ENCODE data around the gene ACCS.

ACCS gene

GRCh38 chr11:44043157-44043556 is 22.9 kb upstream of the ACCS start:
- DNase-seq (ENCODE audit: low read depth) = no peak
- TF ChIP-seq CTCF (conservative IDR thresholded peaks at IDR 0.05; ENCODE audit: low read depth, low read length) = no peak
- no peak overlapping the region for H3K4me3 ChIP-seq (ENCODE audit: low read length)

- no peak for TF ChIP-seq CTCF (conservative IDR thresholded peaks at IDR 0.05; ENCODE audit: low read depth, low read length)
- no peak for DNase-seq (ENCODE audit: low read depth)
- H3K4me3 ChIP-seq (ENCODE audit: low read length) = no peak overlapping the region
Measured at GRCh38 chr11:44046182-44046581, 19.9 kb upstream of the ACCS start.

- H3K4me3 ChIP-seq (ENCODE audit: low read length) = no peak overlapping the region
- no peak for TF ChIP-seq CTCF (conservative IDR thresholded peaks at IDR 0.05; ENCODE audit: low read depth, low read length)
- DNase-seq (ENCODE audit: low read depth) = no peak
Measured at GRCh38 chr11:44047298-44047697, 18.8 kb upstream of the ACCS start.

- DNase-seq (ENCODE audit: low read depth) = no peak
- TF ChIP-seq CTCF (conservative IDR thresholded peaks at IDR 0.05; ENCODE audit: low read depth, low read length) = no peak
- H3K4me3 ChIP-seq (ENCODE audit: low read length) = no peak within 1 kb of the TSS
Measured at GRCh38 chr11:44047931-44048431, 18.1 kb upstream of the ACCS start, which contains the start of gene ACCSL. Gene ACCSL, plus strand, starts transcription at chr11:44047981. Its CDS starts 56 bp downstream, at chr11:44048037.

GRCh38 chr11:44049832-44050231 is 16.2 kb upstream of the ACCS start:
- no peak for DNase-seq (ENCODE audit: low read depth)
- H3K4me3 ChIP-seq (ENCODE audit: low read length) = no peak overlapping the region
- no peak for TF ChIP-seq CTCF (conservative IDR thresholded peaks at IDR 0.05; ENCODE audit: low read depth, low read length)

GRCh38 chr11:44051171-44051570 is 14.9 kb upstream of the ACCS start:
- no peak overlapping the region for H3K4me3 ChIP-seq (ENCODE audit: low read length)
- no peak for DNase-seq (ENCODE audit: low read depth)
- no peak for TF ChIP-seq CTCF (conservative IDR thresholded peaks at IDR 0.05; ENCODE audit: low read depth, low read length)

- no peak overlapping the region for H3K4me3 ChIP-seq (ENCODE audit: low read length)
- no peak for DNase-seq (ENCODE audit: low read depth)
- no peak for TF ChIP-seq CTCF (conservative IDR thresholded peaks at IDR 0.05; ENCODE audit: low read depth, low read length)
Measured at GRCh38 chr11:44057340-44057739, 8.7 kb upstream of the ACCS start.
